Smooth muscle cell (in vitro differentiated cells): ENCODE measurements around the gene CNPY1. TPM values are rescaled to one million over a fixed set of nuclear protein-coding genes. Genes with fewer than 3 reads are reported as not detected.

Source experiments
- DNase-seq: peaks from one replicate; lab custom pipeline; 2025; ENCODE audit not compliant: unreplicated experiment; lab: John Stamatoyannopoulos, UW
- H2AFZ ChIP-seq: fragments of 200-600 bp; sonication (generic); 2 replicates; pipeline ENCODE4 v1.6.0; 2016; ENCODE audit warnings: antibody characterized with exemption, low read depth, mild to moderate bottlenecking
- H3F3A ChIP-seq: fragments of 200-600 bp; sonication (generic); 2 replicates; pipeline ENCODE4 v1.6.0; 2017; ENCODE audit warnings: antibody characterized with exemption, low read depth
- H3K27ac ChIP-seq: fragments of 200-600 bp; sonication (generic); 2 replicates; pipeline ENCODE4 v1.5.1; 2016; ENCODE audit warnings: low read depth, mild to moderate bottlenecking
- H3K27me3 ChIP-seq: fragments of 200-600 bp; sonication (generic); 2 replicates; pipeline ENCODE4 v1.6.1; 2016; ENCODE audit warnings: low read depth, mild to moderate bottlenecking
- H3K36me3 ChIP-seq: fragments of 200-600 bp; sonication (generic); 2 replicates; pipeline ENCODE4 v1.5.1; 2016; ENCODE audit warnings: low read depth
- H3K4me1 ChIP-seq: fragments of 200-600 bp; sonication (generic); 2 replicates; pipeline ENCODE4 v1.5.1; 2016; ENCODE audit warnings: low read depth
- H3K4me2 ChIP-seq: fragments of 200-600 bp; sonication (generic); 2 replicates; pipeline ENCODE4 v1.6.0; 2016; ENCODE audit warnings: mild to moderate bottlenecking
- H3K4me3 ChIP-seq: fragments of 200-600 bp; sonication (generic); 2 replicates; pipeline ENCODE4 v1.5.1; 2016; ENCODE audit warnings: mild to moderate bottlenecking
- H3K79me2 ChIP-seq: fragments of 200-600 bp; sonication (generic); 2 replicates; pipeline ENCODE4 v1.6.0; 2016; ENCODE audit warnings: low read depth, mild to moderate bottlenecking
- H3K9ac ChIP-seq: fragments of 200-600 bp; sonication (generic); 2 replicates; pipeline ENCODE4 v1.6.0; 2016; ENCODE audit warnings: low read depth
- H3K9me3 ChIP-seq: fragments of 200-600 bp; sonication (generic); replicated peaks from 2 replicates; pipeline ENCODE4 v1.5.1; 2016; ENCODE audit warnings: low read depth
- H4K20me1 ChIP-seq: fragments of 200-600 bp; sonication (generic); 2 replicates; pipeline ENCODE4 v1.6.0; 2016; ENCODE audit warnings: low read depth
- WGBS: methylation state at CpG from one replicate; pipeline ENCODE4 v1.1.7; 2016; ENCODE audit warnings: low lambda C conversion rate; 5-methylcytosine and 5-hydroxymethylcytosine counted together
- polyA plus RNA-seq: library from polyadenylated mRNA; unstranded; fragments of >200 nt; fragmentation: Nextera tagmentation; extraction: Ambion mirVana; gene quantifications from 2 replicates; pipeline ENCODE4 v1.2.1, GENCODE V29; 2016
- total RNA-seq: library from RNA; depleted of rRNA; stranded (reverse); fragments of >200 nt; gene quantifications from 2 replicates; pipeline ENCODE4 v1.2.3, GENCODE V29; 2014
- TF ChIP-seq, protein P1 (sequence below): fragments of 200-600 bp; sonication (generic); IDR thresholded peaks from 2 replicates; pipeline ENCODE4 v1.5.1; 2017; ENCODE audit warnings: borderline replicate concordance, mild to moderate bottlenecking, antibody characterized with exemption; ENCODE audit not compliant: insufficient read depth, poor library complexity, severe bottlenecking

The CNPY1 gene
- total and polyA plus RNA-seq, 2 experiments from 2014 or later = 1.0 TPM; not detected in 1

DNA sequence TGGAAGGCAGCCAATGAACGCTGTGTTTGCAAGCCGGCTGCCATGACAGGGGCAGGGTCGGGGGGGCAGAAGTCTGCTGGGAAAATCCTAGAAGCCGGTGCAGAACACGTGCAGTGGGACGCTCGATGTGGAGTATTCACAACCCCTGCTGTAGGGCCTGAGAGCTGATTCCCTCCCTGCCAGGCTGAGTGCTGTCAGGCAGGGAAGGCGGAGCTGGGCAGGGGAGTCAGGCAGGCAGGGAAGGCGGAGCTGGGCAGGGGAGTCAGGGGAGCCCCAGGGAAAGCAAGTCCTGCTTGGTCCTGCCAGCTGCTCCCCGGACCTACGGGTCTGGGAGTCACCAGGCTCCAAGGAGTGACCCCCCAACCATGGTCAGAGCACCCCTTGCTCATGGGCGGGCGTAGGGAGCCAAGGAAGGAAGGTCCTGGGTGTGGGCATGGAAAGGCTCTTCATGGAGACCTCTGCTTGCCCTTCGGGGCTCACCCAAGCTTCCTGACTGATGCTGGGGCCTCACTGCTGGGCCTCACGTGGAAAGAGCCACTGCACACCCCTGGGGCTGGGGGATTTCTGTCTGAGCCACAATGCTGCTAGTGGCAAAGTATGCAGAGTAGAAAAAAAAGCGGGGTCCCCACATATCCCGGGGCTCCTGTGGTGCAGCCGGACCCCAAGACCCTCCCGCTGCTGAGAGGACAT is 4.2 kb downstream of the CNPY1 start:
- Histone ChIP-seq H3K9ac (no peak overlapping the region), H3K9me3 (no peaks in the 10 kb centered on the region), H3K4me1 (peaks cover 6% of the 10 kb centered on the region), H3F3A (no peaks in the 10 kb centered on the region), H3K4me3 (no peak overlapping the region), H2AFZ (no peak overlapping the region), H3K4me2 (no peak overlapping the region), H4K20me1 (no peaks in the 10 kb centered on the region), H3K27me3 (peaks cover 7% of the 10 kb centered on the region), H3K79me2 (no peaks in the 10 kb centered on the region), H3K36me3 (no peaks in the 10 kb centered on the region), H3K27ac (no peak overlapping the region)
- WGBS = 88% methylated on average over 19 of the region's 19 CpGs
- TF ChIP-seq, protein P1, sequence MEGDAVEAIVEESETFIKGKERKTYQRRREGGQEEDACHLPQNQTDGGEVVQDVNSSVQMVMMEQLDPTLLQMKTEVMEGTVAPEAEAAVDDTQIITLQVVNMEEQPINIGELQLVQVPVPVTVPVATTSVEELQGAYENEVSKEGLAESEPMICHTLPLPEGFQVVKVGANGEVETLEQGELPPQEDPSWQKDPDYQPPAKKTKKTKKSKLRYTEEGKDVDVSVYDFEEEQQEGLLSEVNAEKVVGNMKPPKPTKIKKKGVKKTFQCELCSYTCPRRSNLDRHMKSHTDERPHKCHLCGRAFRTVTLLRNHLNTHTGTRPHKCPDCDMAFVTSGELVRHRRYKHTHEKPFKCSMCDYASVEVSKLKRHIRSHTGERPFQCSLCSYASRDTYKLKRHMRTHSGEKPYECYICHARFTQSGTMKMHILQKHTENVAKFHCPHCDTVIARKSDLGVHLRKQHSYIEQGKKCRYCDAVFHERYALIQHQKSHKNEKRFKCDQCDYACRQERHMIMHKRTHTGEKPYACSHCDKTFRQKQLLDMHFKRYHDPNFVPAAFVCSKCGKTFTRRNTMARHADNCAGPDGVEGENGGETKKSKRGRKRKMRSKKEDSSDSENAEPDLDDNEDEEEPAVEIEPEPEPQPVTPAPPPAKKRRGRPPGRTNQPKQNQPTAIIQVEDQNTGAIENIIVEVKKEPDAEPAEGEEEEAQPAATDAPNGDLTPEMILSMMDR = no peak
- DNase-seq = no peak

DNA sequence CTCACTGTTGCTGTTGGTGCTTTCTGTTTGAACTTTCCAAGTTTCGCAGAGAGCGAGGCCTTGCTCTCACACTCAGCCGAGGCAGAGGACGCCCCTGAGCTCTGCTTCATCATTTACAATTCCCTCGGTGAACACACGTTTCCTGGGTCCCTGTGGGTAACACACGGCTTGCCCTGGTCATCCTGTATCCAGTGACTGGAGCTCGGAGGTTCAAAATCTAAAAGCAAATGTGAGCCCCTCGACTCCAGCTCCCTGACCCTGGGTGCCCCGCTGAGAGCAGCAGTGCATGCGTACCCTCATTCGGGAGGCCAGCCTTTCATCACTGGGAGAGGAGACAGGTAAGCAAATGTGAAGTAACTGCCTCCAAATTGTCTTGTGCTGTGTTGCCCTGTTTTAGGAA is 5.8 kb downstream of the CNPY1 start:
- H2AFZ ChIP-seq = no peak overlapping the region
- H3K27me3 ChIP-seq = peaks cover 23% of the 10 kb centered on the region
- TF ChIP-seq, protein P1 = no peak
- H3K27ac ChIP-seq = no peak overlapping the region
- no peaks in the 10 kb centered on the region for H3K79me2 ChIP-seq
- H3K36me3 ChIP-seq = no peaks in the 10 kb centered on the region
- no peak for DNase-seq
- no peak overlapping the region for H3K4me2 ChIP-seq
- H3K9ac ChIP-seq = no peak overlapping the region
- H3K4me1 ChIP-seq = peaks cover 6% of the 10 kb centered on the region
- H3K9me3 ChIP-seq = no peaks in the 10 kb centered on the region
- H4K20me1 ChIP-seq = no peaks in the 10 kb centered on the region
- 74% methylated on average over 12 of the region's 12 CpGs for WGBS
- H3K4me3 ChIP-seq = no peak overlapping the region
- H3F3A ChIP-seq = no peaks in the 10 kb centered on the region

DNA sequence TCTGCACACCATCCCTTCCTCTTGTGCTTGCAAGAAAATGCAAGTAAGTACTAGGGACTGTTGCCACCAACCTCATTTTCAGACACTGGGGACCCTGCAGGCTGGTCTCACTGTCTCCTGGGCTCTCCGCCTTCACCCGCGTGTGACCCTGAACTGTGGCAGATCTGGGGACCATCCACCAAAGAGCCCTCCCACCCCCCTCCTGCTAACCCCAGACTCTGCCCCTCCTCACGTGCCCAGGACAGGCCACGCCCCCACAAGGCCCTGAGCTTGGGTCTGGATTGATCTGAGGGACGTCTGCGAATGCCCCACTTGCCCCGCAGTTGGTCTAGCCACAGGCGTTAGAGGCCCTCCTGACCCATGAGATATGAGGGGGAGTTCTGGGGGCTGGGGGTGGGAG is 8.1 kb downstream of the CNPY1 start:
- Histone ChIP-seq H3F3A (no peaks in the 10 kb centered on the region), H3K9ac (no peak overlapping the region), H3K36me3 (no peaks in the 10 kb centered on the region), H3K27ac (no peak overlapping the region), H4K20me1 (no peaks in the 10 kb centered on the region), H3K4me1 (peaks cover 6% of the 10 kb centered on the region), H2AFZ (no peak overlapping the region), H3K4me2 (no peak overlapping the region), H3K79me2 (no peaks in the 10 kb centered on the region), H3K4me3 (no peak overlapping the region), H3K27me3 (peaks cover 45% of the 10 kb centered on the region), H3K9me3 (no peaks in the 10 kb centered on the region)
- TF ChIP-seq, protein P1 = no peak
- WGBS = 77% methylated on average over 7 of the region's 9 CpGs
- no peak for DNase-seq

DNA sequence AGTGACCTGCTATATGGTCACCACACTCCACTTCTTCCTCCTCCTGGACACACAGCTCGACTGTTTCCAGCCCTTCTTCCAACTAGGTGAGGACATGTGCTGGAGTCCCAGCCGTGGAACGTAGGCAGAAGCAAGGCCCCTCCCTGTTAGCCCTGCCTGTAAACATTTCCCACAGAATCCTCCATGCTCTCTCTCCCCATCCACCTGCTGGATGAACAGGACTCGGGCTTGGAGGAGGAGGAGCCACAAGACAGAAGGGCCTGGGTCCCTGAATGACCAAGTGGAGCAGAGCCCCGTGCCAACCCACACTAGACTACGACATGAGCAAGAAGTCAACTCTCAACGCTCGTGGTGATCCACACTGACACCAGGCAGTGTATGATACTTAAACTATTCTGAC is 9.9 kb downstream of the CNPY1 start:
- H3K9me3 ChIP-seq = no peaks in the 10 kb centered on the region
- TF ChIP-seq, protein P1 = no peak
- H4K20me1 ChIP-seq = no peaks in the 10 kb centered on the region
- H3K36me3 ChIP-seq = no peaks in the 10 kb centered on the region
- no peaks in the 10 kb centered on the region for H3K79me2 ChIP-seq
- 77% methylated on average over 8 of the region's 8 CpGs for WGBS
- H3K4me1 ChIP-seq = no peaks in the 10 kb centered on the region
- no peak overlapping the region for H2AFZ ChIP-seq
- H3K4me3 ChIP-seq = no peak overlapping the region
- H3K27ac ChIP-seq = no peak overlapping the region
- DNase-seq = no peak
- peaks cover 64% of the 10 kb centered on the region for H3K27me3 ChIP-seq
- H3K9ac ChIP-seq = no peak overlapping the region
- no peak overlapping the region for H3K4me2 ChIP-seq
- H3F3A ChIP-seq = no peaks in the 10 kb centered on the region
